Chondrocyte (in vitro differentiated cells): ENCODE measurements around the gene IL1RAP. TPM values are rescaled to one million over a fixed set of nuclear protein-coding genes. Genes with fewer than 3 reads are reported as not detected.
"Not testable (repeated sequence)": the region's sequence is repeated elsewhere in the genome, so short reads cannot be mapped to it uniquely, and the experiment has no call there.

ENCODE experiments used
- DNase-seq: peaks from one replicate; pipeline ENCODE4 v3.0.0; 2021; ENCODE audit warnings: mixed read lengths, low spot score
- H3K27ac Mint-ChIP-seq: one replicate; pipeline ENCODE4 v1.8.0; 2021; ENCODE audit warnings: mild to moderate bottlenecking, moderate library complexity, mixed read lengths; ENCODE audit not compliant: unreplicated experiment
- H3K27me3 Mint-ChIP-seq: 2 replicates; pipeline ENCODE4 v1.8.0; 2021; ENCODE audit warnings: low read depth, mixed read lengths
- H3K36me3 Mint-ChIP-seq: 2 replicates; pipeline ENCODE4 v1.8.0; 2021; ENCODE audit warnings: low read depth, mixed read lengths
- H3K4me1 Mint-ChIP-seq: 2 replicates; pipeline ENCODE4 v1.8.0; 2021; ENCODE audit warnings: low read depth, mild to moderate bottlenecking, mixed read lengths
- H3K4me3 Mint-ChIP-seq: one replicate; pipeline ENCODE4 v1.8.0; 2021; ENCODE audit warnings: mild to moderate bottlenecking, moderate library complexity, mixed read lengths; ENCODE audit not compliant: unreplicated experiment
- H3K9me3 Mint-ChIP-seq: 2 replicates; pipeline ENCODE4 v1.8.0; 2021; ENCODE audit warnings: low read depth, mixed read lengths
- CTCF ChIP-seq: fragments of 200-600 bp; sonication (generic); IDR thresholded peaks from 2 replicates; pipeline ENCODE4 v1.5.0; 2021; ENCODE audit warnings: antibody characterized with exemption, mild to moderate bottlenecking, moderate library complexity
- total RNA-seq: library from RNA; stranded (reverse); gene quantifications from 3 replicates; pipeline ENCODE4 v1.2.1, GENCODE V29; 2021

Gene IL1RAP
- total RNA-seq, 1 donor from 2014 or later: 30.4 TPM

GRCh38 chr3:190506271-190506670 is 7.6 kb upstream of the IL1RAP start:
- H3K27ac Mint-ChIP-seq: no peak overlapping the region
- H3K4me3 Mint-ChIP-seq: no peak overlapping the region
- no peaks in the 10 kb centered on the region for H3K27me3 Mint-ChIP-seq
- DNase-seq: no peak
- TF ChIP-seq CTCF: no peak
- H3K9me3 Mint-ChIP-seq: no peaks in the 10 kb centered on the region
- H3K36me3 Mint-ChIP-seq: no peaks in the 10 kb centered on the region
- peaks cover 2% of the 10 kb centered on the region for H3K4me1 Mint-ChIP-seq

- TF ChIP-seq CTCF: no peak
- Mint-ChIP-seq H3K4me1 (peaks cover 34% of the 10 kb centered on the region), H3K4me3 (peak overlapping the region; percentile 88), H3K27me3 (no peaks in the 10 kb centered on the region), H3K27ac (no peak overlapping the region), H3K9me3 (no peaks in the 10 kb centered on the region), H3K36me3 (no peaks in the 10 kb centered on the region)
- DNase-seq: no peak
These were observed 1.2 kb upstream of the IL1RAP start for GRCh38 chr3:190512666-190513065.

GRCh38 chr3:190514413-190515153 is 698 bp downstream of the IL1RAP start:
- Mint-ChIP-seq H3K4me1 (peaks cover 45% of the 10 kb centered on the region), H3K27me3 (no peaks in the 10 kb centered on the region), H3K27ac (peak overlapping the region; percentile 84), H3K9me3 (no peaks in the 10 kb centered on the region), H3K4me3 (peak overlapping the region; percentile 88), H3K36me3 (peaks cover 5% of the 10 kb centered on the region)
- DNase-seq: peak; percentile 75
- TF ChIP-seq CTCF: peak; percentile 25

- no peak overlapping the region for H3K27ac Mint-ChIP-seq
- H3K9me3 Mint-ChIP-seq: no peaks in the 10 kb centered on the region
- H3K4me3 Mint-ChIP-seq: peak overlapping the region; percentile 88
- no peak for DNase-seq
- peaks cover 45% of the 10 kb centered on the region for H3K4me1 Mint-ChIP-seq
- H3K36me3 Mint-ChIP-seq: peaks cover 5% of the 10 kb centered on the region
- TF ChIP-seq CTCF: no peak
- no peaks in the 10 kb centered on the region for H3K27me3 Mint-ChIP-seq
These were observed 2.5 kb downstream of the IL1RAP start for GRCh38 chr3:190516416-190516815.

- Mint-ChIP-seq H3K27me3 (no peaks in the 10 kb centered on the region), H3K4me1 (peaks cover 49% of the 10 kb centered on the region)
- no peak for DNase-seq
These were observed 3.8 kb downstream of the IL1RAP start for GRCh38 chr3:190517687-190518086.

GRCh38 chr3:190518531-190518930 is 4.6 kb downstream of the IL1RAP start:
- not testable (repeated sequence) for H3K27me3 Mint-ChIP-seq, H3K27ac Mint-ChIP-seq, DNase-seq, H3K36me3 Mint-ChIP-seq, H3K9me3 Mint-ChIP-seq, H3K4me3 Mint-ChIP-seq
- peaks cover 50% of the 10 kb centered on the region for H3K4me1 Mint-ChIP-seq

More at GRCh38 chr3:190517687-190518086, 3.8 kb downstream of the IL1RAP start:
- Mint-ChIP-seq H3K27ac (no peak overlapping the region), H3K4me3 (no peak overlapping the region), H3K36me3 (peaks cover 5% of the 10 kb centered on the region), H3K9me3 (no peaks in the 10 kb centered on the region)
- TF ChIP-seq CTCF: no peak
